Hematopoietic multipotent progenitor cell treated with erythropoietin and hydrocortisone succinate and interleukin-3 and kit ligand, for 4 days (in vitro differentiated cells): ENCODE measurements around the gene SLC44A3.

Source experiments
- DNase-seq: peaks from one replicate; pipeline ENCODE4 v3.0.0-alpha.2; 2015

Gene SLC44A3

GRCh38 chr1:94801919-94802546 is 18.1 kb upstream of the SLC44A3 start:
- DNase-seq: peak; percentile 91

GRCh38 chr1:94803106-94803505 is 17.1 kb upstream of the SLC44A3 start:
- DNase-seq: no peak

GRCh38 chr1:94803517-94804441 is 16.4 kb upstream of the SLC44A3 start:
- peak; percentile 15 for DNase-seq

GRCh38 chr1:94804442-94804837 is 15.7 kb upstream of the SLC44A3 start:
- DNase-seq: peak; percentile 72

GRCh38 chr1:94805912-94806311 is 14.2 kb upstream of the SLC44A3 start:
- peak; percentile 82 for DNase-seq

GRCh38 chr1:94806441-94806871 is 13.7 kb upstream of the SLC44A3 start:
- DNase-seq: peak; percentile 37

GRCh38 chr1:94807742-94808491 is 12.2 kb upstream of the SLC44A3 start:
- peak; percentile 95 for DNase-seq

GRCh38 chr1:94808669-94809068 is 11.5 kb upstream of the SLC44A3 start:
- DNase-seq: no peak

- DNase-seq: no peak
Observed at GRCh38 chr1:94812985-94813384, 7.2 kb upstream of the SLC44A3 start.

- no peak for DNase-seq
Observed at GRCh38 chr1:94816030-94816429, 4.1 kb upstream of the SLC44A3 start.

GRCh38 chr1:94817712-94818111 is 2.4 kb upstream of the SLC44A3 start:
- peak; percentile 55 for DNase-seq

- DNase-seq: no peak
Observed at GRCh38 chr1:94819238-94819944, 766 bp upstream of the SLC44A3 start.

GRCh38 chr1:94820936-94821335 is 779 bp downstream of the SLC44A3 start:
- no peak for DNase-seq

- no peak for DNase-seq
Observed at GRCh38 chr1:94821636-94822305, 1.6 kb downstream of the SLC44A3 start.

GRCh38 chr1:94823116-94823515 is 3.0 kb downstream of the SLC44A3 start:
- no peak for DNase-seq

GRCh38 chr1:94825936-94826335 is 5.8 kb downstream of the SLC44A3 start:
- DNase-seq: no peak

- no peak for DNase-seq
Observed at GRCh38 chr1:94827434-94827833, 7.3 kb downstream of the SLC44A3 start.

GRCh38 chr1:94828251-94828650 is 8.1 kb downstream of the SLC44A3 start:
- no peak for DNase-seq

- peak; percentile 78 for DNase-seq
Observed at GRCh38 chr1:94831641-94832040, 11.5 kb downstream of the SLC44A3 start.

GRCh38 chr1:94832446-94832845 is 12.3 kb downstream of the SLC44A3 start:
- DNase-seq: no peak

GRCh38 chr1:94832931-94833585 is 12.9 kb downstream of the SLC44A3 start:
- DNase-seq: no peak

- DNase-seq: no peak
Observed at GRCh38 chr1:94836891-94837290, 16.7 kb downstream of the SLC44A3 start.
